ENCODE data around the gene DENND6B. TPM values are rescaled to one million over a fixed set of nuclear protein-coding genes. Genes with fewer than 3 reads are reported as not detected.
A peak's percentile ranks its signal among the peaks of the same experiment; 100 is the strongest.

DENND6B gene
- total and polyA plus RNA-seq, 2 of the 13 experiments (the other 11 are each of a cell fraction or from before 2014, with no cell fraction given), result 0.95 to 3.8 TPM

GRCh38 chr22:50361222-50361621 is 34.4 kb upstream of the DENND6B start:
- ChIA-PET CTCF (ENCODE audit: low intra/inter-chr PET ratio, low total read pairs) (no interaction called here), POLR2A (interaction anchor here (1.9 kb wide), 1 partner anchor 26 kb away, joined by 8 read pairs; no protein-coding TSS in a partner anchor)
- H3K4me1 ChIP-seq (ENCODE audit: insufficient read depth, low read length), result peaks cover 51% of the 10 kb centered on the region
- DNase-seq (ENCODE audit: low spot score) (no peak), FAIRE-seq (no peak), ATAC-seq (no peak)
- peaks cover 69% of the 10 kb centered on the region for H3K79me2 ChIP-seq (ENCODE audit: insufficient read depth, low read length)
- peaks cover 3 to 15% of the 10 kb centered on the region in 2 experiments; a peak in 4 of 5 replicates for H3K36me3 ChIP-seq (replicated peaks in 1 of 2; ENCODE audit: control insufficient read depth in 1 of 2, insufficient read depth in 2 of 2, low read length in 2 of 2)
- H3K27ac ChIP-seq (ENCODE audit: extremely low read length, insufficient read depth, low read length), result peak overlapping the region; percentile 7
- no peak overlapping the region for H3K4me2 ChIP-seq (ENCODE audit: low read depth, low read length)
- BruUV-seq (replicated peaks), result no TSS peak
- WGBS (ENCODE audit: low lambda C conversion rate), result 91% methylated on average over 5 of the region's 5 CpGs
- in situ Hi-C loops (cut with HindIII; ENCODE audit: extremely low pct_ligation_motif_present, low pct_unique_long_range_greater_than_20kb) (no loop called here), intact Hi-C loops (cut with micrococcal nuclease; ENCODE audit: unreplicated experiment) (no loop called here)
- H4K20me1 ChIP-seq (ENCODE audit: insufficient read depth, low read length), result peaks cover 23% of the 10 kb centered on the region
- H3K4me3 ChIP-seq (replicated peaks in 1 of 3; ENCODE audit: insufficient read depth in 1 of 3, low read depth in 2 of 3, low read length in 3 of 3), result no peak overlapping the region
- H3K9me3 ChIP-seq (ENCODE audit: low read length), result no peaks in the 10 kb centered on the region
- 0 out of 2 replicates have a peak overlapping the region, but pooled peaks have one; percentile 4 for H3K9ac ChIP-seq (ENCODE audit: insufficient read depth, low read depth, low read length)
- H3K27me3 ChIP-seq (ENCODE audit: control insufficient read depth in 1 of 2, insufficient read depth in 2 of 2, low read length in 2 of 2), result no peaks in the 10 kb centered on the region
- TF ChIP-seq TFAP4 (IDR thresholded peaks at IDR 0.05; ENCODE audit: borderline replicate concordance, low read depth), result no peak
- no peak for TF ChIP-seq KMT2B (CRISPR knock-in tag; IDR thresholded peaks at IDR 0.05)
- TF ChIP-seq TRIM22 (IDR thresholded peaks at IDR 0.05), result no peak
- no peak for TF ChIP-seq PBX2 (CRISPR knock-in tag; IDR thresholded peaks at IDR 0.05)
- TF ChIP-seq ZNF350 (CRISPR knock-in tag; IDR thresholded peaks at IDR 0.05; ENCODE audit: borderline replicate concordance, low read depth), result no peak
- no peak for TF ChIP-seq SNAPC2 (CRISPR knock-in tag; IDR thresholded peaks at IDR 0.05)
- no peak for TF ChIP-seq SMAD9 (CRISPR knock-in tag; IDR thresholded peaks at IDR 0.05)
- no peak for TF ChIP-seq GZF1 (CRISPR knock-in tag; IDR thresholded peaks at IDR 0.05)
- no peak for TF ChIP-seq HMGXB3 (CRISPR knock-in tag; IDR thresholded peaks at IDR 0.05; ENCODE audit: borderline replicate concordance)
- no peak overlapping the region for H2AFZ ChIP-seq (ENCODE audit: low read length)

Data from HepG2 (cell line).